Measurements from ENCODE around the gene DHRS3. TPM values are rescaled to one million over a fixed set of nuclear protein-coding genes. Genes with fewer than 3 reads are reported as not detected.

Gene DHRS3
- total RNA-seq, 1 donor from 2014 or later = 168 TPM

- no peak for DNase-seq (ENCODE audit: low spot score)
Observed at GRCh38 chr1:12518931-12519692, 98.9 kb downstream of the DHRS3 start.

Other genes starting within 250 kb of the DHRS3 start
- gene AADACL4, start 25.9 kb upstream of the DHRS3 start, total RNA-seq = not detected
- gene AADACL3, start 97.9 kb upstream of the DHRS3 start, total RNA-seq = not detected
- gene CFAP107, start 128.0 kb upstream of the DHRS3 start, total RNA-seq = not detected
- gene PRAMEF12, start 155.5 kb upstream of the DHRS3 start, total RNA-seq = not detected
- gene PRAMEF1, start 173.2 kb upstream of the DHRS3 start, total RNA-seq = not detected
- gene PRAMEF11, start 213.2 kb upstream of the DHRS3 start, total RNA-seq = not detected
- gene HNRNPCL1, start 230.5 kb upstream of the DHRS3 start, total RNA-seq = not detected
- not detected for gene PRAMEF2, start 238.9 kb upstream of the DHRS3 start, total RNA-seq

Data from mucosa of gallbladder (tissue), 1 donor.